Vagina (tissue), 2 donors: ENCODE measurements around the gene ANKS6.

ENCODE experiments used
- POLR2A ChIP-seq, 2 donors: fragments of 450-650 bp; IDR thresholded peaks; one replicate each; pipeline ENCODE4 v1.6.1; 2017; ENCODE audit warnings: antibody characterized with exemption in 2 of 2, mild to moderate bottlenecking in 2 of 2, moderate library complexity in 2 of 2
- POLR2AphosphoS5 ChIP-seq, 2 donors: sonication (generic); formaldehyde crosslinking; IDR thresholded peaks; one replicate each; pipeline ENCODE4 v1.9.0; 2017; ENCODE audit warnings: antibody characterized with exemption in 2 of 2, mild to moderate bottlenecking in 2 of 2, low read depth in 1 of 2; ENCODE audit not compliant: insufficient read depth in 1 of 2

DNA sequence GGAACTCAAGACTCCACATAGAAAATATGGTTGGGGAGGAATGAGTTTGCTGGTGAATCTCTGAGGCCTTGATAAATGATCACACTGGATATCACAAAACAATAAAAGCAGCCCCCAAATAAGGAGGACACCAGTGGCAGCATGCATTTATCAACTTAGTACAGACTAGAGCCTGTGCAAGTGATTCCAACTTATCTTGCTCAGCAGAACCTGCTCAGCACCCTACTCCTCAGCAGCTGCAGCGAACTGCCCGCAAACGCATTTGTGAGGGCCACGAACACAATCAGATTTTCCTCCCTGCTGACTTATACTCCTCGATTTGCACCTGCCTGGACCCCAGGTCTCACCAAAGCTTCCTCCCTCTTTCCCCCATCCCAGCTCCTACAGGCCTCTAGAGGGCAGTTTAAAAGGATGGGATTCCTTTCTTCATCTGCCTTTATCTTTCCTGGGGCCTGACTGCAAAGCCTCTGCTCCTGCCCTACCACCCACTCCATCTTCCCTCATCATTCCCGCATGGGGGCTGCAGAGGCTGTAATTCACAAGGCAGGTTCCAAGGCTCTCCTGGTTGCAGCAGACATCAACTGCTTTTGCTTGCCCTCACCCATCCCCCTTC lies 41.2 kb downstream of the ANKS6 start:
- no peak for TF ChIP-seq POLR2AphosphoS5 (IDR thresholded peaks at IDR 0.05; ENCODE audit: insufficient read depth in 1 of 2, low read depth in 1 of 2)
- no peak for TF ChIP-seq POLR2A (IDR thresholded peaks at IDR 0.05)
